Measurements from ENCODE around the gene TRPV6.

DNA sequence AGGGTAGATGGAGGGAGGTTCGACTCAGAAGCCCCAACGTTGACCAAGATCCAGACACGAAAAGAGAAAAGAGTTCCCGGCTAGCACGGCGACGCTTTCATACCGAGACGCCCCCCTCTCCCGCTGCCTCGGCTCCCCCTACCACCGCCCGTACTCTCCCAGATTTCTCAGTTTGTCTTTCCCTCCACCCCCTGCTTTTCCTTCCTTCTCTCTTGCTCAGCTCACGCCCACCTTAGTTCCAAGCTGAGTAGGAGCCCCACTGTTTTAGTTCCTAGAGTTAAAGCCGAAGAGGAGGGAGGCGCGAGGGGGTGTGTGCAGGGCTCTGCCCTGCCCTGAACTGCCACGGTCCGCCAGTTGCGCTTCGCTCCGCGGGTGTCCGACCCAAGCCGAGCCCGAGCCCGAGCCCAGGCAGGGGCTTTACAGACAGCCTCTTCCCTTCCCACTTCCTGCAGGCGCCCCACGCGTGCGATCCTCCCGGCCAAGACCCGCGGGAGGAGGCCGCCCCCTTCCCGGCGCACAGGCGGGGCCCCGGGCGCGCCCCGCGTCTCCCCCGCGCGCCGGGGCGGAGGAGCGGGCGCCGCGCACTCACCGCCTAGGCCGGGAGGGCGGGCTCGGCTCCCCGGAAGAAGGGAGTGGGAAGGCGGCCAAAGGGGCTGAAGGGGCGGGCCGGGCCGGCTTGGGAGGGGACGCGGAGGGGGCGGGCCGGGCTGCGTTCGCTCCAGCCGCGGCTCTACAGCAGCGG is 31.0 kb downstream of the TRPV6 start, which contains the start of gene EPHB6:
- TF ChIP-seq, protein P1, sequence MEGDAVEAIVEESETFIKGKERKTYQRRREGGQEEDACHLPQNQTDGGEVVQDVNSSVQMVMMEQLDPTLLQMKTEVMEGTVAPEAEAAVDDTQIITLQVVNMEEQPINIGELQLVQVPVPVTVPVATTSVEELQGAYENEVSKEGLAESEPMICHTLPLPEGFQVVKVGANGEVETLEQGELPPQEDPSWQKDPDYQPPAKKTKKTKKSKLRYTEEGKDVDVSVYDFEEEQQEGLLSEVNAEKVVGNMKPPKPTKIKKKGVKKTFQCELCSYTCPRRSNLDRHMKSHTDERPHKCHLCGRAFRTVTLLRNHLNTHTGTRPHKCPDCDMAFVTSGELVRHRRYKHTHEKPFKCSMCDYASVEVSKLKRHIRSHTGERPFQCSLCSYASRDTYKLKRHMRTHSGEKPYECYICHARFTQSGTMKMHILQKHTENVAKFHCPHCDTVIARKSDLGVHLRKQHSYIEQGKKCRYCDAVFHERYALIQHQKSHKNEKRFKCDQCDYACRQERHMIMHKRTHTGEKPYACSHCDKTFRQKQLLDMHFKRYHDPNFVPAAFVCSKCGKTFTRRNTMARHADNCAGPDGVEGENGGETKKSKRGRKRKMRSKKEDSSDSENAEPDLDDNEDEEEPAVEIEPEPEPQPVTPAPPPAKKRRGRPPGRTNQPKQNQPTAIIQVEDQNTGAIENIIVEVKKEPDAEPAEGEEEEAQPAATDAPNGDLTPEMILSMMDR (IDR thresholded peaks at IDR 0.05; ENCODE audit: low read length): no peak
- TF ChIP-seq EZH2phosphoT487 (IDR thresholded peaks at IDR 0.05; ENCODE audit: low read length): no peak
